Endothelial cell (in vitro differentiated cells): ENCODE measurements around the gene DNM1. TPM values are rescaled to one million over a fixed set of nuclear protein-coding genes. Genes with fewer than 3 reads are reported as not detected.
A peak's percentile ranks its signal among the peaks of the same experiment; 100 is the strongest.

Experiments
- DNase-seq: peaks from one replicate; pipeline ENCODE4 v3.0.0; 2021; ENCODE audit warnings: low spot score
- H3K27ac Mint-ChIP-seq: one replicate; pipeline ENCODE4 v1.8.0; 2021; ENCODE audit warnings: mixed read lengths, inconsistent platforms; ENCODE audit not compliant: unreplicated experiment
- H3K27me3 Mint-ChIP-seq: one replicate; pipeline ENCODE4 v1.8.0; 2021; ENCODE audit warnings: mild to moderate bottlenecking, moderate library complexity, mixed read lengths, inconsistent platforms; ENCODE audit not compliant: unreplicated experiment
- H3K36me3 Mint-ChIP-seq: one replicate; pipeline ENCODE4 v1.8.0; 2021; ENCODE audit warnings: mild to moderate bottlenecking, low read depth, mixed read lengths, inconsistent platforms; ENCODE audit not compliant: unreplicated experiment
- H3K4me1 Mint-ChIP-seq: one replicate; pipeline ENCODE4 v1.8.0; 2021; ENCODE audit warnings: mild to moderate bottlenecking, mixed read lengths, inconsistent platforms; ENCODE audit not compliant: unreplicated experiment
- H3K4me3 Mint-ChIP-seq: one replicate; pipeline ENCODE4 v1.8.0; 2021; ENCODE audit warnings: mild to moderate bottlenecking, mixed read lengths, inconsistent platforms; ENCODE audit not compliant: unreplicated experiment
- H3K9me3 Mint-ChIP-seq: one replicate; pipeline ENCODE4 v1.8.0; 2021; ENCODE audit warnings: mixed read lengths, inconsistent platforms; ENCODE audit not compliant: unreplicated experiment
- CTCF ChIP-seq: fragments of 200-600 bp; sonication (generic); IDR thresholded peaks from one replicate; pipeline ENCODE4 v1.5.0; 2021; ENCODE audit warnings: antibody characterized with exemption; ENCODE audit not compliant: unreplicated experiment
- total RNA-seq: library from RNA; stranded (reverse); fragmentation: NEBNext Ultra II Directional; extraction: Animal tissue kit (Norgen Biotek cat#: 25700); gene quantifications from one replicate; pipeline ENCODE4 v1.2.1, GENCODE V29; 2021; ENCODE audit not compliant: unreplicated experiment

DNM1 gene
- total RNA-seq, 1 donor from 2014 or later = 8.0 TPM

DNA sequence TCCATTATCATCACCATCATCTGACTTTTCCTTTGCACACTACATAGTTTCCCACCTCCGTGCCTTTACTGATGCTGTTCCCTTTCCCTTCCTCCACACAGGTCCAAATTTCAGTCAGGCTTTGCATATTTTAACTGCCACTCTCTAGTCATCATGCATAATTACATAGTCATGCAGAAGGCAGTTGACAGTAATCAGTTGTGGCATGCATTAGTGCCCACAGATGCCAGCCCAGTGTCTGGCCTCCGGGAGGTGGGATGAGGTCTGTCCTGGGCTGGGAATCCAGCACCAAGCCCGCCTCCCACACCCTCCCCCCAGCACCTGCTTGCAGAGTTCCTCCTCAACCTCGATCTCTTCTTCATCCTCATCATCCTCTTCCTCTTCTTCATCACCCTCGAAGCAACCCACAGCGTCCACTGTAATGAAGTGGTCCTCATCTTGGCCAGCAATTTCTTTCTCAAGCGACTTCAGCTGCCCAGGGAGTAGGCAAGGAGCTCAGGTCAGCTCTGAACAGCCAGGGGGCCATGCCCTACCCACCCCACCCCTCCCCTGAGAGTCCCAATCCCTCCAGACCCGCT lies 34.4 kb upstream of the DNM1 start:
- DNase-seq = no peak
- no peak for TF ChIP-seq CTCF
- Mint-ChIP-seq H3K4me3 (peak overlapping the region; percentile 56), H3K27me3 (no peaks in the 10 kb centered on the region), H3K9me3 (no peaks in the 10 kb centered on the region), H3K36me3 (peaks cover 33% of the 10 kb centered on the region), H3K4me1 (no peaks in the 10 kb centered on the region), H3K27ac (no peak overlapping the region)

GRCh38 chr9:128169492-128169891 lies 33.7 kb upstream of the DNM1 start:
- Mint-ChIP-seq H3K4me1 (no peaks in the 10 kb centered on the region), H3K36me3 (peaks cover 33% of the 10 kb centered on the region), H3K9me3 (no peaks in the 10 kb centered on the region)

GRCh38 chr9:128169925-128170324 lies 33.3 kb upstream of the DNM1 start:
- no peak for TF ChIP-seq CTCF
- peaks cover 37% of the 10 kb centered on the region for H3K36me3 Mint-ChIP-seq
- H3K9me3 Mint-ChIP-seq = no peaks in the 10 kb centered on the region
- H3K4me3 Mint-ChIP-seq = peak overlapping the region; percentile 11
- no peak for DNase-seq
- no peak overlapping the region for H3K27ac Mint-ChIP-seq
- H3K4me1 Mint-ChIP-seq = no peaks in the 10 kb centered on the region
- H3K27me3 Mint-ChIP-seq = no peaks in the 10 kb centered on the region

More at GRCh38 chr9:128169492-128169891, 33.7 kb upstream of the DNM1 start:
- Mint-ChIP-seq H3K27me3 (no peaks in the 10 kb centered on the region), H3K27ac (no peak overlapping the region), H3K4me3 (no peak overlapping the region)
- no peak for TF ChIP-seq CTCF
- DNase-seq = no peak

DNA sequence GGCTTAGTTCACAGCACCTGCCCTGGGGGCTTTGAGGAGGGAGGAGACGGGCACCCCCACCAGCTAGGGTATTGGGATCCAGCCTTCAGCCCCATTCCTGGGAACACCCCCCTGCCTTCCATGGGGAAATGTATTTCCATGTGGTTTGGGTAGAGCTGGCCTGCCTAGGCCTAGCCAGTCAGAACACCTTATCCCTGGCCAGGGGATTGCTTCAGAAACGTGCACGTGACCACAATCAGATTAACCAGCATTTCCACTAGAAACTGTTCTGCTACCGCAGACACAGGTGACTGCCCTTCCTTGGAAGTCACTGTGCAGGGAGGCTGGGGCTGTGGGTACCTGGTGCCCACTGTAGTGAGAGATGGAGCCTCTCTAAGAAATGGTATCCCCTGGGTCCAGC lies 29.1 kb upstream of the DNM1 start:
- no peaks in the 10 kb centered on the region for H3K27me3 Mint-ChIP-seq
- DNase-seq = no peak
- no peak overlapping the region for H3K27ac Mint-ChIP-seq
- H3K4me1 Mint-ChIP-seq = no peaks in the 10 kb centered on the region
- no peak overlapping the region for H3K4me3 Mint-ChIP-seq
- no peaks in the 10 kb centered on the region for H3K9me3 Mint-ChIP-seq
- no peak for TF ChIP-seq CTCF
- H3K36me3 Mint-ChIP-seq = peaks cover 45% of the 10 kb centered on the region

DNA sequence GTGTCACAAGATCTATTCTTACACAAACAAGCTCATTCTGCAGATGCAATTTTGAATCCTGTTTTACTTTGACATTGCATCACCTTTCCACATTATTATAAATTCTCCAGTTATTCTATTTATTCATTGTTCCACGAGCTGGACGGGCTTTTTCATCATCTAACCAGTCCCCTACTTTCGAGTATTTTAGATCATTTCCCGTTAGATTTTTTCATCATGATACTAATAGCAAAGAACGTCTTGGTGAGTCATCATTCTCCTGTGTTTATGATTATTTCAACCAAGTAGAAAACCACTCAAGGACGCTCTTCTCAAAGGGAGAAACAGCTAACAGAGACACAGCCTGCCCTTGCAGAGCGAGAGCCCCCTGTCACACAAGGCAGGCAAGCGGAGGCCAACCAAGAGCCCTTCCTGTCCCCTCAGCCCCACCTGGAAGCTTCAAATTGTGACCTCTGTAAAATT lies 28.0 kb upstream of the DNM1 start:
- TF ChIP-seq CTCF = no peak
- Mint-ChIP-seq H3K4me3 (peak overlapping the region; percentile 32), H3K27me3 (no peaks in the 10 kb centered on the region), H3K27ac (no peak overlapping the region), H3K9me3 (no peaks in the 10 kb centered on the region), H3K36me3 (peaks cover 44% of the 10 kb centered on the region), H3K4me1 (no peaks in the 10 kb centered on the region)
- DNase-seq = no peak
